HepG2 (cell line): ENCODE measurements around the gene HNF1B. TPM values are rescaled to one million over a fixed set of nuclear protein-coding genes. Genes with fewer than 3 reads are reported as not detected.

ENCODE experiments used
- ATAC-seq: fragments of 200-7000 bp; cut with Tn5 transposase; 3 replicates; pipeline ENCODE4 v1.9.1; 2020; ENCODE audit warnings: mild to moderate bottlenecking, moderate library complexity
- BruUV-seq: library from RNA; stranded (reverse); fragments of 400-500 nt; replicated peaks from 2 replicates; lab custom pipeline; 2021; lab: Mats Ljungman, UMichigan
- CTCF ChIA-PET: fragments of 300-600 bp; formaldehyde crosslinking; extraction: SDS; loops from one replicate; lab custom pipeline; 2021; ENCODE audit warnings: low total read pairs, inconsistent platforms, low intra/inter-chr PET ratio; lab: Yijun Ruan, JAX
- POLR2A ChIA-PET: fragments of 350-600 bp; sonication (Branson Sonifier 250); formaldehyde crosslinking; loops from one replicate; lab custom pipeline; 2020; ENCODE audit warnings: antibody characterized with exemption, inconsistent platforms; lab: Yijun Ruan, JAX
- DNase-seq: peaks from one replicate; pipeline ENCODE4 v3.0.0-alpha.2; 2015; ENCODE audit warnings: low spot score
- FAIRE-seq: peaks from 3 replicates; lab custom pipeline; 2011; peaks lifted over from hg19 to GRCh38; lab: Jason Lieb, UNC
- H2AFZ ChIP-seq: one replicate; pipeline ENCODE4 v1.6.1; 2011; ENCODE audit warnings: low read length, inconsistent platforms
- H3K27ac ChIP-seq: fragments of 300-600 bp; 3 replicates; pipeline ENCODE4 v1.8.0; 2011; ENCODE audit warnings: mixed run types, mild to moderate bottlenecking, mixed read lengths, low read length, inconsistent platforms; ENCODE audit not compliant: insufficient read depth; ENCODE audit errors: extremely low read length
- H3K27me3 ChIP-seq, 2 experiments: fragments of 200-600 bp in 1 of 2; 2 replicates in 1 of 2; 3 replicates in 1 of 2; pipeline versions ENCODE4 v1.6.0 to v1.8.0; 2011; ENCODE audit warnings: low read length in 2 of 2, mild to moderate bottlenecking in 2 of 2, moderate library complexity in 2 of 2, inconsistent platforms in 1 of 2; ENCODE audit not compliant: insufficient read depth in 2 of 2, control insufficient read depth in 1 of 2
- H3K36me3 ChIP-seq, 2 experiments: fragments of 200-600 bp in 1 of 2; replicated peaks in 1 of 2; 2 replicates in 1 of 2; 3 replicates in 1 of 2; pipeline versions ENCODE4 v1.5.1 to v1.8.0; 2011; ENCODE audit warnings: low read length in 2 of 2, inconsistent platforms in 1 of 2; ENCODE audit not compliant: insufficient read depth in 2 of 2, control insufficient read depth in 1 of 2
- H3K4me1 ChIP-seq: 2 replicates; pipeline ENCODE4 v1.5.1; 2012; ENCODE audit warnings: low read length, inconsistent platforms; ENCODE audit not compliant: insufficient read depth
- H3K4me2 ChIP-seq: 2 replicates; pipeline ENCODE4 v1.6.0; 2011; ENCODE audit warnings: low read depth, low read length, inconsistent platforms
- H3K4me3 ChIP-seq, 3 experiments: fragments of 200-600 bp in 1 of 3; sonication (generic), shearing (Covaris generic) in 1 of 3; replicated peaks in 1 of 3; 2 replicates each; pipeline ENCODE4 v1.5.1; 2011 to 2016; ENCODE audit warnings: low read length in 3 of 3, inconsistent platforms in 2 of 3, low read depth in 2 of 3, mild to moderate bottlenecking in 2 of 3, control low read depth in 1 of 3, mixed read lengths in 1 of 3; ENCODE audit not compliant: insufficient read depth in 1 of 3
- H3K79me2 ChIP-seq: one replicate; pipeline ENCODE4 v1.6.1; 2011; ENCODE audit warnings: low read length, inconsistent platforms; ENCODE audit not compliant: insufficient read depth
- H3K9ac ChIP-seq: 2 replicates; pipeline ENCODE4 v1.6.0; 2011; ENCODE audit warnings: mild to moderate bottlenecking, low read depth, low read length, inconsistent platforms; ENCODE audit not compliant: insufficient read depth
- H3K9me3 ChIP-seq: 2 replicates; pipeline ENCODE4 v1.5.1; 2012; ENCODE audit warnings: mild to moderate bottlenecking, low read length
- H4K20me1 ChIP-seq: 2 replicates; pipeline ENCODE4 v1.6.0; 2011; ENCODE audit warnings: inconsistent platforms, mild to moderate bottlenecking, low read length, moderate library complexity; ENCODE audit not compliant: insufficient read depth
- ATF3 ChIP-seq: sonication (generic); formaldehyde crosslinking; IDR thresholded peaks from 2 replicates; pipeline ENCODE4 v1.4.0; 2020; ENCODE audit warnings: missing genetic modification reagents
- CREM ChIP-seq, 2 experiments: sonication (generic) in 1 of 2; formaldehyde crosslinking in 1 of 2; IDR thresholded peaks; 2 replicates each; pipeline versions ENCODE4 v1.4.0 to v1.6.1; 2016 to 2020; ENCODE audit warnings: antibody characterized with exemption in 1 of 2, mild to moderate bottlenecking in 1 of 2, missing genetic modification reagents in 1 of 2
- HNF1A ChIP-seq, 2 experiments: sonication (generic) in 1 of 2; formaldehyde crosslinking in 1 of 2; IDR thresholded peaks; 2 replicates each; pipeline versions ENCODE4 v1.4.0 to v1.6.1; 2016 to 2020; ENCODE audit warnings: borderline replicate concordance in 1 of 2, low read depth in 1 of 2, mild to moderate bottlenecking in 1 of 2, missing genetic modification reagents in 1 of 2
- MYNN ChIP-seq: sonication (generic); formaldehyde crosslinking; IDR thresholded peaks from 2 replicates; pipeline ENCODE4 v1.4.0; 2020; ENCODE audit warnings: mild to moderate bottlenecking, low read depth, missing genetic modification reagents
- PATZ1 ChIP-seq: sonication (generic); formaldehyde crosslinking; IDR thresholded peaks from 2 replicates; pipeline ENCODE4 v1.4.0; 2020; ENCODE audit warnings: missing genetic modification reagents
- PRMT3 ChIP-seq: sonication (generic); formaldehyde crosslinking; IDR thresholded peaks from 2 replicates; pipeline ENCODE4 v1.8.1; 2022; ENCODE audit warnings: low read depth, mild to moderate bottlenecking, moderate library complexity, missing genetic modification reagents, borderline replicate concordance
- SKIL ChIP-seq: sonication (generic); formaldehyde crosslinking; IDR thresholded peaks from 2 replicates; pipeline ENCODE4 v1.8.0; 2022; ENCODE audit warnings: missing genetic modification reagents, mild to moderate bottlenecking, moderate library complexity, borderline replicate concordance
- WGBS: methylation state at CpG from one replicate; pipeline ENCODE4 v1.1.6; 2017; ENCODE audit warnings: low lambda C conversion rate; 5-methylcytosine and 5-hydroxymethylcytosine counted together
- in situ Hi-C: cut with HindIII; loops from 2 replicates; pipeline ENCODE4 v1.10.0; 2017; ENCODE audit warnings: low pct_unique_long_range_greater_than_20kb; ENCODE audit not compliant: extremely low pct_ligation_motif_present
- intact Hi-C: fragments of 100-400 bp; cut with micrococcal nuclease; formaldehyde crosslinking; loops from one replicate; pipeline ENCODE4 v1.10.0; 2022; ENCODE audit not compliant: unreplicated experiment
- polyA plus RNA-seq, 8 experiments: library from polyadenylated mRNA; depleted of rRNA in 3 of 8; stranded (reverse) in 7 of 8; unstranded in 1 of 8; fragments of >200 nt; fragmentation: Illumina TruSeq in 4 of 8; extraction: Trizol in 4 of 8; gene quantifications; 2 replicates each; pipeline versions ENCODE4 v1.2.1 to v1.2.3, GENCODE V29; 2011 to 2016; ENCODE audit warnings: low read depth in 4 of 8, missing spikeins in 1 of 8, mixed read lengths in 1 of 8; ENCODE audit not compliant: insufficient read depth in 1 of 8
- total RNA-seq, 5 experiments: library from RNA; depleted of rRNA; stranded (reverse); fragments of >200 nt; fragmentation: Illumina TruSeq; extraction: Trizol; gene quantifications; 2 replicates each; pipeline ENCODE4 v1.2.3, GENCODE V29; 2016; ENCODE audit warnings: low read depth in 1 of 5
- TF ChIP-seq, protein P1 (sequence below): IDR thresholded peaks from 2 replicates; pipeline ENCODE4 v1.6.1; 2016; ENCODE audit warnings: mild to moderate bottlenecking

The HNF1B gene
- total and polyA plus RNA-seq, 2 of the 13 experiments (the other 11 are each of a cell fraction or from before 2014, with no cell fraction given) = 1.9 to 5.3 TPM

GRCh38 chr17:37743875-37744632 is 805 bp downstream of the HNF1B start (continued):
- TF ChIP-seq PATZ1 (CRISPR knock-in tag) = no peak

- ChIA-PET POLR2A (interaction anchor here (0.7 to 6.0 kb wide), 12 partner anchors 11 to 87 kb away, joined by 3 to 79 read pairs (median 6); no protein-coding TSS in a partner anchor), CTCF (no interaction called here)
- Histone ChIP-seq H3K27me3 (no peaks in the 10 kb centered on the region; a peak in 1 of 5 replicates), H3K27ac (peak overlapping the region; percentile 94), H2AFZ (no peak overlapping the region), H3K4me3 (peak overlapping the region; percentile 77 to 89 (median 80)), H3K36me3 (peaks cover 1 to 5% of the 10 kb centered on the region in 2 experiments; a peak in 2 of 5 replicates), H3K9me3 (no peaks in the 10 kb centered on the region), H3K9ac (peak overlapping the region; percentile 93), H3K79me2 (peaks cover 49% of the 10 kb centered on the region), H4K20me1 (no peaks in the 10 kb centered on the region), H3K4me2 (peak overlapping the region; percentile 77), H3K4me1 (peaks cover 40% of the 10 kb centered on the region)
- intact Hi-C loops (loop anchor here (2.0 to 10.0 kb wide), 3 partner anchors 43 to 93 kb away; no protein-coding TSS in a partner anchor), in situ Hi-C loops (loop anchor here (5.0 to 10.0 kb wide), 2 partner anchors 36 to 99 kb away; partner anchors contain the start of gene DDX52)
- WGBS = 0% methylated on average over 1 of the region's 19 CpGs
- FAIRE-seq = no peak
- DNase-seq = peak; percentile 88
- peak; percentile 83 for ATAC-seq
- no TSS peak for BruUV-seq
- TF ChIP-seq CREM (IDR thresholded peaks at IDR 0.05) (peak; percentile 29; the same call in 1 of the 2 replicates), CREM (CRISPR knock-in tag; IDR thresholded peaks at IDR 0.05) (no peak), SKIL (CRISPR knock-in tag) (no peak; the same call in 1 of the 2 replicates), PRMT3 (CRISPR knock-in tag) (0 out of 2 replicates have a peak, but pooled peaks have one; percentile 13), MYNN (CRISPR knock-in tag) (no peak), ATF3 (CRISPR knock-in tag) (no peak), HNF1A (IDR thresholded peaks at IDR 0.05; ENCODE audit: low read depth) (peak; percentile 87), HNF1A (CRISPR knock-in tag; IDR thresholded peaks at IDR 0.05; ENCODE audit: borderline replicate concordance) (peak; percentile 70; the same call in 1 of the 2 replicates)
- TF ChIP-seq, protein P1, sequence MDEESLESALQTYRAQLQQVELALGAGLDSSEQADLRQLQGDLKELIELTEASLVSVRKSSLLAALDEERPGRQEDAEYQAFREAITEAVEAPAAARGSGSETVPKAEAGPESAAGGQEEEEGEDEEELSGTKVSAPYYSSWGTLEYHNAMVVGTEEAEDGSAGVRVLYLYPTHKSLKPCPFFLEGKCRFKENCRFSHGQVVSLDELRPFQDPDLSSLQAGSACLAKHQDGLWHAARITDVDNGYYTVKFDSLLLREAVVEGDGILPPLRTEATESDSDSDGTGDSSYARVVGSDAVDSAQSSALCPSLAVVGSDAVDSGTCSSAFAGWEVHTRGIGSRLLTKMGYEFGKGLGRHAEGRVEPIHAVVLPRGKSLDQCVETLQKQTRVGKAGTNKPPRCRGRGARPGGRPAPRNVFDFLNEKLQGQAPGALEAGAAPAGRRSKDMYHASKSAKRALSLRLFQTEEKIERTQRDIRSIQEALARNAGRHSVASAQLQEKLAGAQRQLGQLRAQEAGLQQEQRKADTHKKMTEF (CRISPR knock-in tag) = no peak
Measured at GRCh38 chr17:37743612-37743874, 1.3 kb downstream of the HNF1B start.
